ENCODE data around the gene STIMATE. TPM values are rescaled to one million over a fixed set of nuclear protein-coding genes. Genes with fewer than 3 reads are reported as not detected.

The STIMATE gene
- total RNA-seq, 1 donor from 2014 or later, result 28.4 TPM

DNA sequence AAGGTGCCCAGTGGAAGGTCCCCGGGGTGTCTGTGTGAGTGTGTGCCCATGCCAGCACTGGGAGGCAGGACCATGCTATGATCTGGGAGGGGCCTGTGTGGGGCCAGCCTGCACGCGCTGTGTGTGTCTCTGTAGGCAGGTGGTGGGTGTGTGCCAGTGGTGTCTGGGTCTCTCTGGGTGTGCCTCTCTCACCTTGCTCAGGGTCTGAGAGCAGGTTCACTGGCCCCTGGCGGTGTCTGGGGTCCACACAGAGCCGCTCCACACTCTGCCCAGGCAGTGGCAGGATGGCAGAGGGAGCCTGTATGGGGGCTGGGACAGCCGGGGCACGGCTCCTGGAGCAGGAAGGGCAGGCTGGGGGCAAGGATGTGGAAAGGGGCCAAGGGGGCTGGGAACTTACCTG lies 79.5 kb downstream of the STIMATE start:
- no peak overlapping the region for H3K4me3 Mint-ChIP-seq
- no peaks in the 10 kb centered on the region for H3K9me3 Mint-ChIP-seq
- no peak for DNase-seq (ENCODE audit: extremely low spot score, unreplicated experiment)
- H3K27ac Mint-ChIP-seq, result no peak overlapping the region
- no peaks in the 10 kb centered on the region for H3K27me3 Mint-ChIP-seq
- H3K36me3 Mint-ChIP-seq, result no peaks in the 10 kb centered on the region
- TF ChIP-seq, protein P1, sequence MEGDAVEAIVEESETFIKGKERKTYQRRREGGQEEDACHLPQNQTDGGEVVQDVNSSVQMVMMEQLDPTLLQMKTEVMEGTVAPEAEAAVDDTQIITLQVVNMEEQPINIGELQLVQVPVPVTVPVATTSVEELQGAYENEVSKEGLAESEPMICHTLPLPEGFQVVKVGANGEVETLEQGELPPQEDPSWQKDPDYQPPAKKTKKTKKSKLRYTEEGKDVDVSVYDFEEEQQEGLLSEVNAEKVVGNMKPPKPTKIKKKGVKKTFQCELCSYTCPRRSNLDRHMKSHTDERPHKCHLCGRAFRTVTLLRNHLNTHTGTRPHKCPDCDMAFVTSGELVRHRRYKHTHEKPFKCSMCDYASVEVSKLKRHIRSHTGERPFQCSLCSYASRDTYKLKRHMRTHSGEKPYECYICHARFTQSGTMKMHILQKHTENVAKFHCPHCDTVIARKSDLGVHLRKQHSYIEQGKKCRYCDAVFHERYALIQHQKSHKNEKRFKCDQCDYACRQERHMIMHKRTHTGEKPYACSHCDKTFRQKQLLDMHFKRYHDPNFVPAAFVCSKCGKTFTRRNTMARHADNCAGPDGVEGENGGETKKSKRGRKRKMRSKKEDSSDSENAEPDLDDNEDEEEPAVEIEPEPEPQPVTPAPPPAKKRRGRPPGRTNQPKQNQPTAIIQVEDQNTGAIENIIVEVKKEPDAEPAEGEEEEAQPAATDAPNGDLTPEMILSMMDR (conservative IDR thresholded peaks at IDR 0.05), result no peak
- peaks cover 5% of the 10 kb centered on the region for H3K4me1 Mint-ChIP-seq (ENCODE audit: unreplicated experiment)

DNA sequence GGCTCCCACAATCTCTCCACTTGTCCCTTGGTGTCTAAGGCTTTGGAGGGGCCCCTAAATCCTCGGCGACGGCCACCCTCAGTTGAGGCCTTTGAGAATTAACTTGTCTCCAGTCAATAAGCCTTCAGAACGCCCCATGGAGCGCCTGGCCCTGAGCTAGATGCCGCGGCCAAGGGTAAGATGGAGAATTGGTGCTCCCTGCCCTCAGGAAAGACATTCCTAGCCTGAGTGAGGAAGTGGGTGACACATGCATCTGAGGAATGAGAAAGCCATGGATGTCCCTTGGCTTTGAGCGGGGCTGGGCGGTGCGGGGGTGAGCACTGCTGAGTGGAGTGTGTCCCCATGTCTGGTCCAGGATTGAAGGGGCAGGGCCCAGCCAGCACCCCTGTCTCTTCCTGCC lies 80.1 kb downstream of the STIMATE start:
- TF ChIP-seq, protein P1 (conservative IDR thresholded peaks at IDR 0.05), result no peak
- Mint-ChIP-seq H3K4me1 (ENCODE audit: unreplicated experiment) (peaks cover 5% of the 10 kb centered on the region), H3K36me3 (no peaks in the 10 kb centered on the region), H3K27ac (no peak overlapping the region), H3K9me3 (no peaks in the 10 kb centered on the region), H3K27me3 (no peaks in the 10 kb centered on the region), H3K4me3 (no peak overlapping the region)
- no peak for DNase-seq (ENCODE audit: extremely low spot score, unreplicated experiment)

DNA sequence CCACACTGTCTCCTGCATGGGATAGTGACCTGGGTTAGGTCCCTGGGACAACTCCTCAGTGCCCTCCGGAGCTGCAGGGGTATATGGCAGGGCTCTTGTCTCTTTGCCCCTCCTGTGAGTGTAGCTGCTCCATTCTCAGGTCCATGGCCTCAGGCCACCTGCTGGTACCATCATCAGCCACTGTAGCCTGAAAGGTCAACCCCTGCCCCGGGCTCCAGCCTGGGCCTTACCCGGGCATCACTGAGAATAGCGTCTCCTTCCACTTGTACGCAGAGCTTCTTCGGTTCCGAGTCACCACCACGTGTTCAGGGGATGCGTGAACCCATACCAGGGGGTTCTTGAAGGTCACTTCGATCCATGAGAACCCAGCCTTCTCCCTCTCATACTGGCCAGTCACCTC lies 80.7 kb downstream of the STIMATE start:
- H3K9me3 Mint-ChIP-seq, result no peaks in the 10 kb centered on the region
- H3K4me3 Mint-ChIP-seq, result no peak overlapping the region
- H3K27me3 Mint-ChIP-seq, result no peaks in the 10 kb centered on the region
- no peak overlapping the region for H3K27ac Mint-ChIP-seq
- TF ChIP-seq, protein P1 (conservative IDR thresholded peaks at IDR 0.05), result no peak
- peaks cover 5% of the 10 kb centered on the region for H3K4me1 Mint-ChIP-seq (ENCODE audit: unreplicated experiment)
- H3K36me3 Mint-ChIP-seq, result no peaks in the 10 kb centered on the region
- no peak for DNase-seq (ENCODE audit: extremely low spot score, unreplicated experiment)

DNA sequence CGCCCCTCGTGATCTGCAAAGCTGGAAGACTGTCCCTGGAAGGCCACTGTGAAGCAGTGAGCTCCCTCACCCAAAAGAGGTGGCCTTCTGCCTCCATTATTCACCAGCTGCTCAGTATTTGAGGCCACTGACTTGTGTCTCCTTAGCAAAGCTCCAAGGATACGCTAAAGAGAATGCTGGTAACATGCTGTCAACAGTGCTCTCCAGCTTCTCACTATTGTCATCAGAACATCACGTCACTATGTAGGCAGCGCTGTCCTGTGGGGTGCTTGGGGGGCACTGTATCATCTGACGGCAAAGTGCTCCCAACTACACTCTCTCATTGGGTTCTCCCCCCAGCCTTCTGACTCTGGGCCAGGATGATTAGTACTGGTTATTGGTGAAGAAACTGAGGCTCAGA lies 81.1 kb downstream of the STIMATE start:
- H3K4me3 Mint-ChIP-seq, result no peak overlapping the region
- TF ChIP-seq, protein P1 (conservative IDR thresholded peaks at IDR 0.05), result no peak
- H3K36me3 Mint-ChIP-seq, result no peaks in the 10 kb centered on the region
- no peak overlapping the region for H3K27ac Mint-ChIP-seq
- no peak for DNase-seq (ENCODE audit: extremely low spot score, unreplicated experiment)
- no peaks in the 10 kb centered on the region for H3K9me3 Mint-ChIP-seq
- H3K4me1 Mint-ChIP-seq (ENCODE audit: unreplicated experiment), result peaks cover 5% of the 10 kb centered on the region
- H3K27me3 Mint-ChIP-seq, result no peaks in the 10 kb centered on the region

DNA sequence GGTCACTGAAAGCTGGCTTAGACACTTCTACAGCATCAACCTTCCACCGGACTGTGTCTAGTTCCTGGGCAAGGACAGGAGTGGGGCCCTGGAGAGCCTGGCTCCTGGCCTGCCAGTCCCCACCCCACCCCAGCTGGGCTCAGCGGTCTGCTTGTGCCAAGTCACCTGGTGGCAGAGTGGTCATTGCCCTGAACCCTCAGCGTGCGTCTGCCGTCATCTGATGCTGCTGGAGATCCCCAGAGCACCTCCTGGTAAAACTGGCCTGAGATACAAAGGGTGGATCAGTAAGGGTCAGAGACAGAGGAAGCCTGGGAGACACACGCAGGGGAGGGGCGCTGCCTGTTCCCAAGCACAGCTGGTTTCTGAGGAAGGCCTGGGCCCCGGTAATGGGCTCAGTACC lies 83.5 kb downstream of the STIMATE start:
- H3K9me3 Mint-ChIP-seq, result no peaks in the 10 kb centered on the region
- no peaks in the 10 kb centered on the region for H3K36me3 Mint-ChIP-seq
- DNase-seq (ENCODE audit: extremely low spot score, unreplicated experiment), result no peak
- no peak overlapping the region for H3K27ac Mint-ChIP-seq
- TF ChIP-seq, protein P1 (conservative IDR thresholded peaks at IDR 0.05), result no peak
- no peaks in the 10 kb centered on the region for H3K4me1 Mint-ChIP-seq (ENCODE audit: unreplicated experiment)
- no peaks in the 10 kb centered on the region for H3K27me3 Mint-ChIP-seq
- no peak overlapping the region for H3K4me3 Mint-ChIP-seq

DNA sequence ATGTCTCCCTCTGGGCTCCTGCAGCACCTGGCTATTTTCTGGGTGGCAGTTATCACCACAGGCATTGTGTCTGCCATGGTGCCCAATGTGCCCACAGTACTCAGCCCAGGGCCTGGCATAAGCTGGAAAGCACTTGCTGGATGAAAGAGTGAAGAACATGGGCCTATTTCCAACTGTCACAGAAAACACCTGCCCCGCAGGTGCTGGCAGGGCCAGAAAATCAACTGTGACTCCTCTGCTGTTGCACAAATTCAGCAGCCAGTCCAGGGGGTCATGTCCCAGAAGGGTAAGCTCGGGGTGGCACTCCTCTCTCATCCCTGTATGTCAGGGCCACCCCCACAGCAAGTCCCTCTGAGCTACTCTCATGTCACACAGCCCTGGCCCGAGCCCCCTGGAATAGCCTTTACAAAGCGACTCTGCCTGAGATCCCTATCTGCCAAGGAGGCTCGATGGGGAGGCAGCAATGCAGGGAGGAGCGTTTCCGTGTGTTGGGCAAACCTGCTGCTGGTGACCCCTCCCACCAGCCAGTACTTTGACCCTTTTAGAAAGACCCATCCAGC lies 85.8 kb downstream of the STIMATE start:
- no peak for DNase-seq (ENCODE audit: extremely low spot score, unreplicated experiment)
- Mint-ChIP-seq H3K36me3 (no peaks in the 10 kb centered on the region), H3K4me1 (ENCODE audit: unreplicated experiment) (no peaks in the 10 kb centered on the region), H3K27me3 (no peaks in the 10 kb centered on the region), H3K27ac (no peak overlapping the region), H3K9me3 (no peaks in the 10 kb centered on the region), H3K4me3 (no peak overlapping the region)
- TF ChIP-seq, protein P1 (conservative IDR thresholded peaks at IDR 0.05), result no peak

Data from type B pancreatic cell (in vitro differentiated cells).